ENCODE data around the gene NFASC.

DNA sequence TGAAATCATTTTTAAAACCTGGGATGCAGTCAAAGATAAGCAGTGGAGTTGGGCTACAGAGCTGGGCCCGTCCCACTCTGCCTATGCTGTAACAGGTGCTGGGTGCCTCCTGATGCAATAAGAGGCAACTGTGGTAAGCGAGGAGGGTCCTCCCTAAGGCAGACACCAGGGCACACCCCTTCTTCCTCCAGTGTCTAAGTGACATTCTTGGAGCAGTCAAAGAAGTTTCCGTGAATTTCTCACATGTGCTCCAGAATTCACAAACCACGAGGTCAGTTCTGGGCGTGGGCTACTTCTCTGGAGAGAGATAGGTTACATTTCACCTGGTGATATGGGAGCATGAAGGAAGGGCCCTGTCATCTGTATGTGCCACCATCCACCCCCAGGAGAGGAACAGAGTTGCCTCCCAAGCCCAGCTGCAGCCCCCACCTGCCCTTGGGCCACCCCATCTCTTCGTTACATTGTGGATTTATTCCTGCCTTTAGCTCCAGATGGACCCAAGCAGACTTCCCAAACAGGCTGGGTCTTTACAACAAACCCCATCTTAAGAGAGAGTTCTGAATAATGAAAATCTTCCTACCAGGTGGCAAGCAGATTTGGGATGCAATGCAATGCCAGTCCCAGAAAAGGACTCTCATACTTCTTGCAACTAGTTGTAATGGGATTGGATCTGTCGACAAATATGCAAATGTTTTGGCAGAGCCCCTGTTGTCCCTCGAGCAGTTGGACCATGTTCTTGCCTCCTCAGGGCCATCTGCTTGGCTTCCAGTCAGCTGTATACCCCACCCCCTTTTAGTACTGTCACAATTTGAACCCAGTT is 89.9 kb downstream of the NFASC start:
- no peak for TF ChIP-seq EZH2 (optimal IDR thresholded peaks at IDR 0.05; ENCODE audit: low read depth, low read length)
- no peak for TF ChIP-seq EZH2phosphoT487 (IDR thresholded peaks at IDR 0.05; ENCODE audit: low read length)
- no peak for TF ChIP-seq CTCF (IDR thresholded peaks at IDR 0.05; ENCODE audit: low read length)

Data from MM.1S (cell line).